ENCODE measurements around the gene SF3B6. TPM values are rescaled to one million over a fixed set of nuclear protein-coding genes. Genes with fewer than 3 reads are reported as not detected.

SF3B6 gene
- total RNA-seq, 1 donor from 2014 or later, result 105 TPM

- peaks cover 14% of the 10 kb centered on the region for H3K9me3 Mint-ChIP-seq (ENCODE audit: unreplicated experiment)
- Histone ChIP-seq H3K4me2 (ENCODE audit: low read length) (no peak overlapping the region), H4K20me1 (ENCODE audit: insufficient read depth, low read length) (no peaks in the 10 kb centered on the region), H2AFZ (ENCODE audit: low read depth, low read length) (no peak overlapping the region), H3K27ac (ENCODE audit: low read depth, low read length) (no peak overlapping the region), H3K9ac (ENCODE audit: low read length) (no peak overlapping the region), H3K79me2 (ENCODE audit: insufficient read depth, low read length) (no peaks in the 10 kb centered on the region), H3K9me3 (ENCODE audit: insufficient read depth, low read depth, low read length) (no peaks in the 10 kb centered on the region), H3K4me1 (ENCODE audit: insufficient read depth, low read length) (no peaks in the 10 kb centered on the region), H3K4me3 (ENCODE audit: insufficient read depth, low read depth, low read length) (no peak overlapping the region), H3K36me3 (ENCODE audit: insufficient read depth, low read length) (no peaks in the 10 kb centered on the region), H3K27me3 (ENCODE audit: insufficient read depth, low read length) (no peaks in the 10 kb centered on the region)
- no peak overlapping the region for H3K4me3 Mint-ChIP-seq (ENCODE audit: unreplicated experiment)
- no peaks in the 10 kb centered on the region for H3K27me3 Mint-ChIP-seq (ENCODE audit: low read depth, unreplicated experiment)
- peaks cover 4% of the 10 kb centered on the region for H3K36me3 Mint-ChIP-seq (ENCODE audit: low read depth, unreplicated experiment)
- H3K4me1 Mint-ChIP-seq (ENCODE audit: low read depth, unreplicated experiment), result no peaks in the 10 kb centered on the region
- no peak for FAIRE-seq
- no peak for DNase-seq (ENCODE audit: low read depth)
- H3K27ac Mint-ChIP-seq (ENCODE audit: unreplicated experiment), result no peak overlapping the region
- TF ChIP-seq CTCF (IDR thresholded peaks at IDR 0.05; ENCODE audit: insufficient read depth, low read depth, low read length) (no peak), EZH2 (IDR thresholded peaks at IDR 0.05; ENCODE audit: insufficient read depth, low read length) (no peak)
Observed at GRCh38 chr2:24104906-24105305, 28.8 kb upstream of the SF3B6 start.

- no peaks in the 10 kb centered on the region for H3K4me1 Mint-ChIP-seq (ENCODE audit: low read depth, unreplicated experiment)
- H3K4me3 ChIP-seq (ENCODE audit: insufficient read depth, low read depth, low read length), result no peak overlapping the region
Observed at GRCh38 chr2:24104110-24104650, 28.1 kb upstream of the SF3B6 start.

More at GRCh38 chr2:24104110-24104650, 28.1 kb upstream of the SF3B6 start:
- Mint-ChIP-seq H3K27ac (ENCODE audit: unreplicated experiment) (no peak overlapping the region), H3K9me3 (ENCODE audit: unreplicated experiment) (peaks cover 17% of the 10 kb centered on the region), H3K4me3 (ENCODE audit: unreplicated experiment) (no peak overlapping the region), H3K27me3 (ENCODE audit: low read depth, unreplicated experiment) (no peaks in the 10 kb centered on the region), H3K36me3 (ENCODE audit: low read depth, unreplicated experiment) (peaks cover 6% of the 10 kb centered on the region)
- no peak for TF ChIP-seq EZH2 (IDR thresholded peaks at IDR 0.05; ENCODE audit: insufficient read depth, low read length)
- no peak for TF ChIP-seq CTCF (IDR thresholded peaks at IDR 0.05; ENCODE audit: insufficient read depth, low read depth, low read length)
- Histone ChIP-seq H3K4me1 (ENCODE audit: insufficient read depth, low read length) (no peaks in the 10 kb centered on the region), H3K36me3 (ENCODE audit: insufficient read depth, low read length) (no peaks in the 10 kb centered on the region), H3K27me3 (ENCODE audit: insufficient read depth, low read length) (no peaks in the 10 kb centered on the region), H3K79me2 (ENCODE audit: insufficient read depth, low read length) (no peaks in the 10 kb centered on the region), H3K9me3 (ENCODE audit: insufficient read depth, low read depth, low read length) (no peaks in the 10 kb centered on the region), H2AFZ (ENCODE audit: low read depth, low read length) (no peak overlapping the region), H3K9ac (ENCODE audit: low read length) (no peak overlapping the region), H4K20me1 (ENCODE audit: insufficient read depth, low read length) (no peaks in the 10 kb centered on the region), H3K27ac (ENCODE audit: low read depth, low read length) (no peak overlapping the region), H3K4me2 (ENCODE audit: low read length) (no peak overlapping the region)
- FAIRE-seq (no peak), DNase-seq (ENCODE audit: low read depth) (no peak)

All from astrocyte (in vitro differentiated cells and primary cell).